B cell (primary cell): ENCODE measurements around the gene IL5RA. TPM values are rescaled to one million over a fixed set of nuclear protein-coding genes. Genes with fewer than 3 reads are reported as not detected.

Source experiments
- ATAC-seq: fragments of 200-7000 bp; cut with Tn5 transposase; one replicate; pipeline ENCODE4 v1.10.0; 2021; ENCODE audit warnings: low read depth, mild to moderate bottlenecking, moderate number of reproducible peaks, moderate library complexity
- CTCF ChIA-PET: fragments of 350-600 bp; sonication (Branson Sonifier 250); formaldehyde crosslinking; loops from one replicate; lab custom pipeline; 2021; ENCODE audit warnings: antibody characterized with exemption, inconsistent platforms; lab: Charles Lee
- POLR2A ChIA-PET: fragments of 350-600 bp; sonication (Branson Sonifier 250); formaldehyde crosslinking; loops from one replicate; lab custom pipeline; 2021; ENCODE audit warnings: antibody characterized with exemption; lab: Charles Lee
- DNase-seq: peaks from one replicate; pipeline ENCODE4 v3.0.0; 2013
- H2AFZ ChIP-seq: 2 replicates; pipeline ENCODE4 v1.6.1; 2012; ENCODE audit warnings: mild to moderate bottlenecking, low read depth, low read length; ENCODE audit not compliant: insufficient read depth, poor library complexity, severe bottlenecking
- H3K27ac ChIP-seq, 2 donors: 1 replicate in 1 of 2; 2 replicates in 1 of 2; pipeline ENCODE4 v1.5.1; 2012 to 2013; ENCODE audit warnings: low read length in 2 of 2, mild to moderate bottlenecking in 2 of 2, moderate library complexity in 1 of 2
- H3K27me3 ChIP-seq, 4 experiments: fragments of 200-600 bp in 1 of 4; sonication (generic) in 1 of 4; replicated peaks in 1 of 4; 1 replicate in 2 of 4; 2 replicates in 2 of 4; pipeline versions ENCODE4 v1.6.1 to v1.7.0; 2013 to 2016; ENCODE audit warnings: low read length in 3 of 4, mild to moderate bottlenecking in 2 of 4, mixed read lengths in 1 of 4, moderate library complexity in 1 of 4; ENCODE audit not compliant: insufficient read depth in 4 of 4, control insufficient read depth in 3 of 4; ENCODE audit errors: control extremely low read depth in 1 of 4
- H3K36me3 ChIP-seq, 2 experiments: replicated peaks in 1 of 2; 1 replicate in 1 of 2; 2 replicates in 1 of 2; pipeline versions ENCODE4 v1.6.1 to v1.7.1; 2013; ENCODE audit warnings: low read length in 1 of 2; ENCODE audit not compliant: insufficient read depth in 2 of 2, control insufficient read depth in 1 of 2; ENCODE audit errors: control extremely low read depth in 1 of 2, extremely low read depth in 1 of 2
- H3K4me1 ChIP-seq, 2 donors: fragments of 200-600 bp in 1 of 2; sonication (generic) in 1 of 2; 1 replicate in 1 of 2; 2 replicates in 1 of 2; pipeline versions ENCODE4 v1.5.1 to v1.6.1; 2013 to 2017; ENCODE audit warnings: low read length in 2 of 2; ENCODE audit not compliant: control insufficient read depth in 2 of 2, insufficient read depth in 2 of 2
- H3K4me2 ChIP-seq: replicated peaks from 2 replicates; pipeline ENCODE3; 2012; ENCODE audit warnings: mild to moderate bottlenecking, low read depth, low read length; ENCODE audit not compliant: poor library complexity, severe bottlenecking
- H3K4me3 ChIP-seq, 5 experiments: fragments of 200-600 bp in 1 of 5; sonication (generic) in 1 of 5; 1 replicate in 3 of 5; 2 replicates in 2 of 5; pipeline versions ENCODE4 v1.5.1 to v1.7.0; 2011 to 2016; ENCODE audit warnings: low read length in 4 of 5, mild to moderate bottlenecking in 4 of 5, low read depth in 2 of 5, control low read depth in 1 of 5, moderate library complexity in 1 of 5; ENCODE audit not compliant: insufficient read depth in 1 of 5; ENCODE audit errors: control extremely low read depth in 1 of 5, extremely low read depth in 1 of 5
- H3K79me2 ChIP-seq: fragments of 200-600 bp; sonication (generic); one replicate; pipeline ENCODE4 v1.6.0; 2016; ENCODE audit warnings: low read length; ENCODE audit not compliant: control insufficient read depth, insufficient read depth
- H3K9ac ChIP-seq: fragments of 200-600 bp; sonication (generic); 2 replicates; pipeline ENCODE4 v1.6.1; 2017; ENCODE audit warnings: mild to moderate bottlenecking, low read length, moderate library complexity
- H3K9me3 ChIP-seq, 3 donors: one replicate each; pipeline versions ENCODE4 v1.6.1 to v1.7.1; 2013; ENCODE audit warnings: low read length in 2 of 3; ENCODE audit not compliant: control insufficient read depth in 2 of 3, insufficient read depth in 1 of 3; ENCODE audit errors: control extremely low read depth in 1 of 3
- H4K20me1 ChIP-seq: 2 replicates; pipeline ENCODE4 v1.6.0; 2012; ENCODE audit warnings: mild to moderate bottlenecking, low read length; ENCODE audit not compliant: insufficient read depth, control insufficient read depth, poor library complexity, severe bottlenecking
- H3K27ac Mint-ChIP-seq: one replicate; pipeline ENCODE4 v1.8.0; 2021; ENCODE audit warnings: mixed read lengths
- H3K27me3 Mint-ChIP-seq: one replicate; pipeline ENCODE4 v1.8.0; 2021; ENCODE audit warnings: mixed read lengths
- H3K4me1 Mint-ChIP-seq: one replicate; pipeline ENCODE4 v1.8.0; 2021; ENCODE audit warnings: mixed read lengths
- H3K4me3 Mint-ChIP-seq: one replicate; pipeline ENCODE4 v1.8.0; 2021; ENCODE audit warnings: mixed read lengths
- H3K9me3 Mint-ChIP-seq: one replicate; pipeline ENCODE4 v1.8.0; 2022; ENCODE audit warnings: mixed read lengths; ENCODE audit not compliant: insufficient read depth
- CTCF ChIP-seq: fragments of 200-600 bp; IDR thresholded peaks from one replicate; pipeline ENCODE4 v1.8.0; 2022; ENCODE audit warnings: antibody characterized with exemption, mild to moderate bottlenecking
- EZH2 ChIP-seq: IDR thresholded peaks from 2 replicates; pipeline ENCODE4 v1.6.1; 2012; ENCODE audit warnings: borderline replicate concordance, low read depth, mild to moderate bottlenecking, moderate library complexity, low read length; ENCODE audit not compliant: insufficient read depth, poor library complexity, severe bottlenecking
- WGBS: methylation state at CpG from one replicate; pipeline ENCODE4 v1.1.5; 2013; ENCODE audit warnings: missing lambda C conversion rate; ENCODE audit not compliant: insufficient coverage; 5-methylcytosine and 5-hydroxymethylcytosine counted together
- intact Hi-C: fragments of 100-400 bp; cut with micrococcal nuclease; formaldehyde crosslinking; loops from one replicate; pipeline ENCODE4 v1.10.0; 2022
- polyA plus RNA-seq: library from polyadenylated mRNA; depleted of rRNA; stranded (reverse); fragments of >200 nt; gene quantifications from 2 replicates; pipeline ENCODE4 v1.2.3, GENCODE V29; 2012
- total RNA-seq, 2 donors: library from RNA; stranded (reverse); fragments of 120-200 nt in 1 of 2; gene quantifications; 1 replicate in 1 of 2; 2 replicates in 1 of 2; pipeline versions ENCODE4 v1.2.3 to v1.2.4, GENCODE V29; 2013 to 2022

Gene IL5RA
- total and polyA plus RNA-seq, 2 donors (not counting 1 experiment from before 2014, with no cell fraction given) = 1.0 to 2.6 TPM

- Mint-ChIP-seq H3K27ac (no peak overlapping the region), H3K27me3 (peaks cover 4% of the 10 kb centered on the region), H3K4me1 (peaks cover 10% of the 10 kb centered on the region), H3K4me3 (no peak overlapping the region), H3K9me3 (no peaks in the 10 kb centered on the region)
- no peak overlapping the region for H3K4me3 ChIP-seq
- H3K4me1 ChIP-seq = no peaks in the 10 kb centered on the region
- H3K4me2 ChIP-seq = no peak overlapping the region
- no peaks in the 10 kb centered on the region for H3K79me2 ChIP-seq
- TF ChIP-seq CTCF = no peak
- no peak for TF ChIP-seq EZH2
- no peaks in the 10 kb centered on the region for H4K20me1 ChIP-seq
- peaks cover 0 to 6% (median 0%) of the 10 kb centered on the region in 4 experiments for H3K27me3 ChIP-seq
- H3K36me3 ChIP-seq = no peaks in the 10 kb centered on the region
- POLR2A ChIA-PET = no interaction called here
- no peaks in the 10 kb centered on the region for H3K9me3 ChIP-seq
- no peak overlapping the region for H3K27ac ChIP-seq
- no peak overlapping the region for H3K9ac ChIP-seq
- no peak overlapping the region for H2AFZ ChIP-seq
- DNase-seq = no peak
- intact Hi-C loops = no loop called here
- WGBS = no CpG with 5 or more reads among the region's 1 CpG
- CTCF ChIA-PET = no interaction called here
- no peak for ATAC-seq
Measured at GRCh38 chr3:3068358-3068881, 41.8 kb downstream of the IL5RA start.

GRCh38 chr3:3066910-3067309 is 43.3 kb downstream of the IL5RA start:
- 100% methylated on average over 1 of the region's 4 CpGs for WGBS
- no peaks in the 10 kb centered on the region for H4K20me1 ChIP-seq

More at GRCh38 chr3:3066910-3067309, 43.3 kb downstream of the IL5RA start:
- peaks cover 10% of the 10 kb centered on the region for H3K4me1 Mint-ChIP-seq
- no peak overlapping the region for H3K4me3 Mint-ChIP-seq
- Histone ChIP-seq H3K9me3 (no peaks in the 10 kb centered on the region), H3K27me3 (no peaks in the 10 kb centered on the region), H3K27ac (no peak overlapping the region), H3K79me2 (no peaks in the 10 kb centered on the region), H3K4me2 (no peak overlapping the region), H3K4me1 (no peaks in the 10 kb centered on the region), H3K36me3 (no peaks in the 10 kb centered on the region), H2AFZ (no peak overlapping the region), H3K9ac (no peak overlapping the region), H3K4me3 (no peak overlapping the region)
- no peak for ATAC-seq
- no peak overlapping the region for H3K27ac Mint-ChIP-seq
- no peak for DNase-seq
- no peaks in the 10 kb centered on the region for H3K9me3 Mint-ChIP-seq
- ChIA-PET POLR2A (no interaction called here), CTCF (no interaction called here)
- intact Hi-C loops = no loop called here
- no peaks in the 10 kb centered on the region for H3K27me3 Mint-ChIP-seq
- TF ChIP-seq EZH2 = no peak
- TF ChIP-seq CTCF = no peak
